NCI-H128 (cell line): ENCODE results near the gene SAMD13.
A peak's percentile ranks its signal among the peaks of the same experiment; 100 is the strongest.

Experiments used
- DNase-seq: peaks from one replicate; lab custom pipeline; 2025; ENCODE audit not compliant: unreplicated experiment; lab: John Stamatoyannopoulos, UW

SAMD13 gene, protein sequence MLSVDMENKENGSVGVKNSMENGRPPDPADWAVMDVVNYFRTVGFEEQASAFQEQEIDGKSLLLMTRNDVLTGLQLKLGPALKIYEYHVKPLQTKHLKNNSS

DNA sequence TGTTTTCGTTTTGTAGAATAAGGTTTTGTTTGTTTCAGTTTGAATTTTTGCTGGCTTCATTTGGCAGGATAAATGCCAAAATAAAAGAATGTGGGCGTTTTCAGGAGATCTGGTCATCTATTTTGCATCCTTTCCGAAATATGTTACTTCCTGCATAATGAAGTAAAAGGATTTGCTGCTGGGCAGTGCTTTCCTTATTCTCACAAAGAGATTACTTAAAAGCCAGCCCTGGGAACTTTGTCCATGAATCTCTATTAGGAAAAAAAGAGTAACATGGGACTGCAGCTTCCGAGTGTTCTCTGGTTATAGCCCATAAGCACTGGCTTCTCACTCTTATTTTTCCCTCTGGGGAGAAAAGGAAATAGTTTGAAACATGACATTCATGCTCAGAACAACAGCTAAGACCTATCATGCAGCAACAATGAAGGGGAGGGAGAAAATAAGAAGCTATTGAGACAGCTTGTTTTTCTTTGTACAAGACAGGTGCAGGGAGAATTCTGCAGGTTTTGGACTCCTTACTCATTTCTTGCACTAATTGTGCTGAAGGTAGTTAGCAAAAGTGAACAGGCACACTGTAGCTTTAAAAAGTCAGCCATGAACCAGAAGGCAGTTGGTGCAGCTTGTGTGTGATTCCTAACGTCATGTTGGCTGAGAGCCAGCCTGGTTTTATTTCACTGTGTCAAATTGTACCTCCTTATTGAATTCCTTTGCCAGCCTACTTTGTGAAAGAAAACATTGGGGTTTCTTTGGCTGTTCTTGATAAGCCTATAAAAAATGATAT, at the start of gene SAMD13:
TSS of gene SAMD13 (plus strand) at position 705 of the 781 bp plus-strand sequence. CDS start 1,527 bp downstream, outside the sequence.
- peak; percentile 61 for DNase-seq

DNA sequence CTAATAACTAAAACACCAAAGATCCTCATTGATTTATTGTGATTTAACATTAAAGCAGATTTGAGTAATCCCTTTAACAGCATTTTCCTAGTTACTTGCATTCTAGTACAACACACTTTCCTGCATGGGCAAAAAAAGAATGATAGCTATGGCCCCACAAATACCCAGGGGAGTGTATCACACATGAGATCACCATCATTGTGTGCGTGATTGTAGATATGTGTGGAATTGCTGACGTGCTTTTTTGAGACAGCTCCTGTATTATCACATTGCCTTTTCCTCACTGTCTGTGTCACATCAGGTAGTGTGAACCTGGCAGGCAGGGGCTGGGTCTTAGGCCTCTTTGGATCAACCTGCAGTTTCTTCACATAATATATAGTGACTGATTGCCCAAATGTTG, 48.5 kb upstream of the SAMD13 start:
- no peak for DNase-seq

DNA sequence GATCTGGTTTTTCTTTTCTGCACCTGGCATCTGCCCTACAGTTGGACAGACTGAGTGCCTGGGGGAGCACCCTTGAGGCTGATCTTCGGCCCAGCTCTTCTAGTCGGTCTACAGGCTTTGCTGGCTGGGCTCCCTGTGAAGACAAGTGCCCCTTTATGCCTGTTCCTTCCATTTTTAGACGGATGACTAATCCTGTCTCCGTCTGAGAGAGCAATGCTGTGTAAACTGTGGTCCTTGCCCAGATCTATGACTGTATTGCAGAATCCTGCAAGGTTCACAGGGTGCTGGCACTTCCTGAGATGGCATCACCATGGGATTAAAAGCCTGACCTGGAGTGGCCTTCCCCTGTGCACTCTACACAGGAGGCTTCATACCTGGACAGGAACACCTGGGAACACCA, 47.6 kb upstream of the SAMD13 start:
- DNase-seq: no peak

DNA sequence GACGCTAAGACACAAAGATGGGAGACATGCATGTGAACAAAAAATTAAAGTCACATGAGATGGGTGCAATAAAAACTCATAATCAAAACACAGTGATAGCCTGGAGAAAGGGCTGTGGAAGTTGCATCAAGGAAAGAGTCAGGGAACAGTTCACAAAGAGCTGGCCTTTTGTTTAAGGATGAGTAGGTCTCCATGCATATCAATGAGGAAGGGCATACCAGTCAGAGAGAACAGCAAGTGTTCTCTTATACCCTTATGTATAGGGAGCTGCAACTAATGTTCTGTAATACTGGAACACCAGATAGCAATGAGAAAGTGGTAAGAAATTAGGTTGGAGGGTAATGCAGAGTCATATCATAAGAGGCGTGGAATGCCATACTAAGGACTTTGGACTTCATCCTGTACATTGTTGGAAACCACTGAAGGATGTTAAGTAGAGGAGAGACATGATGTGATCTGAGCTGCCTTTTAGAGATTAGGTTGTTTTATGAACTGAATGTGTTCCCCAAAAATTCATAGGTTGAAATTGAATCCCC, 46.7 kb upstream of the SAMD13 start:
- no peak for DNase-seq

DNA sequence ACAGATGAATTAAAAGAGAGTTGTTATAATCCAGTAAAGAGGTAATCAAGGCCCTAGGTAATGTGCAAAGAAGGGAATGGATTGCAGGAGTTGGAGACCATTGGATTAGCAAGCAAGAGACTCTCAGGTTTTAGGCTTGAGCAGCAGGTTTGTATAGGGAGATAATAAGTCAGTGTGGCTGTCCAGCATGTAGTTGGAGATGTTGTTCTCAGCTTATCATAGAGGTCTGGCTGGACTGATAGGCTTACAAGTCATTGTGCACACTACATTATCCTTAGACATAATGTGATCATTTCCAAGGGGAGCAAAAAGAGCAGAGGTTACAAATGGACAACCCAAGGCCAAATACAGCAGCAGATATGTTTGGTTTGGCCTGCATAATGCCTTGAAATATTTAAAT, 45.9 kb upstream of the SAMD13 start:
- no peak for DNase-seq

DNA sequence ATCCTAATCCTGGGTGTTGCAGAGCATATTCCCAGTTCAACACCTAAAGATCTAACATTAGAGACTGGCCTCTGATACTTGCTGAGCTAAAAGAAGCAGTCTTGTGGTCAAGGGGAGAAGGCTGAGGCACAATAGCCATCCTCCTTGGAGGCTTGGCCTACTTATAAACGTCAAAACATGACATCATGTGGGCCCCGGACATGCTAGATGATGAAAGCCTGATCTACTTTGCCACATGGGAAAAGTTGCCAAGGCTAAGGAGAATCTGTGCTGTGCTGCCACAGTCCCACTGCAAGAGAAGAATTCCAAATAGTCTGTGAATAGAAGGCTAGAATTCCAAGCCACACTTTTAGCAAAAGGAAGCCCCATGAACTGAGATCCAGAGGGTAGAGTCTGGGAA, 43.9 kb upstream of the SAMD13 start:
- DNase-seq: no peak

DNA sequence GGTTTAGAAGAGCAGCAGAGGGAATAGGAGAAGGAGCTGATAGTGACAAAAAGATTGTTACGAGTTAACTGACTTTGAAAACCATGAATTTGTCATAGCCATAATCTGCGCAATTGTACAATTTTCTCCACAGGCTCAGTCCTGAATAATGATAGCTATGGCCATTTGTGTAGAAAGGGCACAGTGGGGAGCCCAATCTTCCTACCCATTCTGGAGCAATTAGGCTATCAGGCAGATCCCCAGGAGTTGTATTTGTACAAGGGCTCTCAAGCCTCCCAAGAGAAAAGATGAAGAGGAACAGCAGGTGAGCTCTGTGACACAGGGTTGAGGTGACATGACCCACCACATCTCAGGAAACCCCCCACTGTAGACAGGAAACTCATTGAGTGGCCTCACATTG, 42.1 kb upstream of the SAMD13 start:
- no peak for DNase-seq

DNA sequence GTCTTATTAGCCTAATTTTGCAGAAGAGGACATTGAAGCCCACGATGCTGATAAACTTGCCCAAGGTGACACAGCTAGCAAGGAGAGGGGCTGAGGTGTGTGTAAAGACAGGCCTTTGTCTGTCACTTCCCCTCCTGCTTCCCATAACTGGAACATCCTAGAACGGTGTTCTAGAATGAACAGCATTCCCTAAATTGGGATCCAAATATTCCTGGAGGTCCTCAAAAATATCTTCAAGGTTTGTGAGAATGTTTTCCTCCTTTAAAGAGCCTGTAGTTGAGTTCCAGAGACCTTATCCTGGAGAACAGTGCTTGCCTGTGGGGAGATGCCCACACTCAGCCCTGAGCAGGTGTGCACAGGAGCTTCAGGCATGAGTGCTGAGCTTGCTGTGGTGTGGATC, 41.5 kb upstream of the SAMD13 start:
- DNase-seq: no peak

DNA sequence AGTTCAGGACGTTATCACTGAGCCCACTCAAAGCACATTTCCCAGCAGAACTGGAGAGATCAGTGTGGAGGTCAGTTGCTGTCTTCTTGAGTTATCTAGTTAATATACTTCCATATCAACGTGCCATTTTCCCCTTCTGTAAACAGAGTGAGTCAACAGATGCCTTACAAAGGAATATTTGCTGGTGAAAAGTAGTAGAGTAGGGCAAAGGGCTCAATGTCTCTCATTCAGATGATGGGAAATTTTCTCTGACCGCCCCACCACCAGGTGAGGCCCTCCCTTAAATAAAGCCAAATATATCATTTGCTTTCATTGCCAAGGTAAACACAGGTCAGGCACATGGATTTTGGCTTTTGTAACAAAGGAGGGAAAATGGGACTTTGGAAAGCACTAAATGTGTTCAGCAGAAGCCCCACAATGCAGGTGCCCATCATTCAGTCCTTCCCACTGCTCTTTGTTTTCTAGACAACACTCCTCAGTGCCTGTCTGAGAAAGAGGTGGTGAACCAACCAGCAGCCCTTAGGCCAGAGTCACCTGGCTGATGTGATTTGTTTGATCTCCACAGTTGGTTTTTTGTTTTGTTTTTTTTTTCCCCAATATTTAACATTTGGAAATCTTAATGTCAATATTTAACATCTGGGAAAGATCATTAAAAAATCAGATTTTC, 40.5 kb upstream of the SAMD13 start:
- no peak for DNase-seq

DNA sequence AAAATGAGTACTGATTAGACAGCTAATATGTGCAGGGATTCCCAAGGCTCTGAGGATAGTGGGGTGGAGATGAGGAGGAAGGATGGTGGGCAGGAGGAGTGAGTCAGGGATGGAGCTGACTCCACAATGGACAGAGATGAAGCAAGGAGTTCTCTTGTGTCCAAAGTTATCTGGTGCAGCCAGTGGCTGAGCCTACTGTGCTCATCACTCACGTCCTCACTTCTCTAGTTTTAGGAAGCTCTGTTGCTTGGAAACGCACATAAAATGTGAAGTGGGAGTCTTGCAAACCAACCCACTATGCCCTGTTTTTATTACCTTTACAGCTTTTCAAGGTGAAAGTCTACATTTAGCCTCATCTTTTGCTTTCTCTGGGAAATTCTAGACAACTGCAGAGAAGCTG, 36.5 kb upstream of the SAMD13 start:
- no peak for DNase-seq

DNA sequence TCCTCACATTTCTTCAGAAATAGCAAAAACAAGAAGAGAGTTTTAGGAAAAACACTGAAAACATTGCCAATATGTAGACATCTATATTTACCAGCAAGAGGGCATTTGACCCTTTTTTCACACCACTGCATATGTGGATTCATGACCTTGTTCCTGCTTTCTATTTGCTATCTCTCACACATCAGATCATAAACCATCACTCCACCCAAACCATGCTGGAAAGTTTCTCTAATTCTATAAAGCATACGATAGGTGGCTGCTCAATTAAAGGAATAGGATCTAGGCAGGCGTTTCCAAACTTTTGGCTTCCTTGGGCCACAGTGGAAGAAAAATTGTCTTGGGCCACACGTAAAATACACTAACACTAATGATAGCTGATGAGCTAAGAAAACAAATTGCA, 35.6 kb upstream of the SAMD13 start:
- no peak for DNase-seq

DNA sequence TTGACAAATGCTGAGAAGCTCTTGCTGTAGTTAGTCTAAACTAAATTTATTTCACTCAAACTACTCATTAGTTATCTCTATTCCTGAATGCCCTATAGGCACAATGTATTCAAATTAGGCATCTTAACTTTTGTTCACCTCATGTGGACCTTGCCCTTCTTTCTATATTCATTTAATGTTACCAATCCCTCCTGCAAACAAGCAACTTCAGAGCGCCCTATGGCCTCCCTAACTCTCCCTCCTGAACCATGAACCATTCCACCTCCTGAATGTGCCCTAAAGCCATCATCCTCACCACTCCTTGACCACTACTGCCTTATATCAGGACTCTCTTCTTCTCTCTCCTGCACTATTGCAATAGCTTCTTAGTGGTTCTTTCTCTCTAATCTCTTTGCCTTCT, 34.8 kb upstream of the SAMD13 start:
- DNase-seq: no peak

DNA sequence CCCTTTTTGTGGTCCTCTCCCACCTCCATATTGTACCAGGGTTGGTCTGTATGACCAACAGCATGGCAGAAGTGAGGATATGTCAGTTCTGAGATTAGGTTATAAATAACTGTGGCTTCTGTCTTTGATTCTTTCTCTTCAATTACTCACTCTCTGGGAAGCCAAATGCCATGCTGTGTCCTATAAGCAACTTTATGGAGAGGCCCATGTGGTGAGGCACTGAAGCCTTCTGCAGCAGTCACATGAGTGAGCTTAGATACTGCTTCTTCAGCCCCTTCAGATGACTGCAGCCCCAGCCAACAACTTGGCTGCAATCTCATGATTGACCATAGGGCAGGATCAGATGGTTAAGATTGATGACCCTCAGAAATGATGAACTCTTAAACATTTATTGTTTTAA, 34.0 kb upstream of the SAMD13 start:
- DNase-seq: no peak

DNA sequence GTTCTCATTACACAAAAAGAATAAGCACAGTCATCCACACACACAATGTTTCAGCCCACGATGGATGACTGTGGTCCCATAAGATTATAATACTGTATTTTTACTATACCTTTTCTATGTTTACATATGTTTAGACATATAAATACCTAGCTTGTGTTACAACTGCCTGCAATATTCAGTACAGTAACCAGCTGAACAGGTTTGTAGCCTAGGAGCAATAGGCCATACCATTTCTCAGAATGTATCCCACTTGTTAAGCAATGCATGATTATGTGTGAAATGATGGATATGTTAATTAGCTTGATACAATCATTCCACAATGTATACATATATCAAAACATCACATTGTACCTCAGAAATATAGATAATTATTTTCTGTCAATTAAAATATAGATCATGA, 33.2 kb upstream of the SAMD13 start:
- DNase-seq: no peak

DNA sequence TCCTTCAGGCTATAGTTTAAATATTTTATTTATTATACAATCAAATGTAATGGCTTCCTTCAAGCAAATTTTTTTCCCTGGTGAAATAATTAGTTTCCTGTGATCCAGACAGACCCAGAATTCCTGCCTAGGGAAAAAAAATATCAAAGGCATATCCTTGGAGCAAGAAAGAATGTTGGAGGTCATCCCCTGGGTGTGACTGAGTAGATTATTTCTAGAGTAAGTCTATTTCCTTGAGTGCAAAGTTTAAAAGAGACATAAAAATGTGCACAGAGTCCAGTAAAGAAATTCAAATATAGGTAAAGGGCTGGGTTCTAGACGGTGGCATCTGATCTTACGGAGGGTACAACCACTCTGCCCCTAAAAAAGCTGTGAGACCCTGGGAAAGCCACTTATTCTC, 32.2 kb upstream of the SAMD13 start:
- DNase-seq: no peak

DNA sequence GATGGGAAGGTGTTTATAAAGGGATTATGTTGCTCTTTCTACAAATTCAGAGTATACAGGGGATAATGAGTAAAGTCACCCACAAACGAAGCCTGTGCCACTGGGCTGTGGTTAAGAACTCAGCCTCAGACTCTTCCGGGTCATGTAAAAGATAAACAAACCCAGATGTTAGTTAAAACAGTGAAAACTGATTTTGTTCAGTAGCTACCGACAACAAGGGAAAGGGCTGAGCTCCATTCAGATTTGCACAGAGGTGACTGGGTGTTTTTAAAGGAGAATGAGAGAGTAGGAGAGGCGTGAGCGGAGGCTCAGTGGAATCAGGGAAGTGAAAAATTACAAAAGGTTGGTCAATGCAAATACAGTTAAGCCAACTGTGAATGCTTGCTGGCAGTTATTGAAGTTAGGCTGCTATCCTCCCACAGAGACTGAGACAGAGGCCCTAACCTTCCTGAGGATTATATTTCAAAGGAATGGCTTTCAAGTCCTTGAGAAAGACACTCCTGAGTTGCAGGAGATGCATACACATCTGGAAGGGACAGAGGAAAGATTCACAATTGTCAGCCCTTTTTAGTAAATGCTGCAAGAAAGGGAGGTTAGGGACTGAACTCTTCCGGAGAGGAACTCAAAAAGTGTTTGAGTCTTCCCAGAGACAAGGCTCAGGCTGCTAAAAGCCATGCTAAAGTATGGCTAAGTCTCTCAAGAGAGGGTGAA, 29.9 kb upstream of the SAMD13 start:
- no peak for DNase-seq

DNA sequence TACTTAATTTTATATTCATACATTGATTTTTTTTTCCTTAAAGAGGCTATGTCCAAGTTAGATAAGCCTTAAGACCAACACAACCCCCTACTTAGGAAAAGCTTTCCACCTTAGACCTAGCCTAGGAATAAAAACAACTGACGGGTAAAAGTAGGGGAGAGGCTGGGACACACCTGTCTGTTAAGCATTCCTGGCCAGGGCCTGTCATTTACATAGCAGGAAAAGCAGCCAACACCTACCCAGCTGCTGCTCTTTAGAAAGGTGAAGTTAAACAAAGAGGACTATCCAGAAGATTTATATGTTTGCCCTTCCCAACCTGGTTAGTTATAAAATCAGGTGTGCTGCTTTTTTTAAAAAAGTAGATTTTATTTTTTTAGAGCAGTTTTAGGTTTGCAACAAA, 29.1 kb upstream of the SAMD13 start:
- DNase-seq: no peak

DNA sequence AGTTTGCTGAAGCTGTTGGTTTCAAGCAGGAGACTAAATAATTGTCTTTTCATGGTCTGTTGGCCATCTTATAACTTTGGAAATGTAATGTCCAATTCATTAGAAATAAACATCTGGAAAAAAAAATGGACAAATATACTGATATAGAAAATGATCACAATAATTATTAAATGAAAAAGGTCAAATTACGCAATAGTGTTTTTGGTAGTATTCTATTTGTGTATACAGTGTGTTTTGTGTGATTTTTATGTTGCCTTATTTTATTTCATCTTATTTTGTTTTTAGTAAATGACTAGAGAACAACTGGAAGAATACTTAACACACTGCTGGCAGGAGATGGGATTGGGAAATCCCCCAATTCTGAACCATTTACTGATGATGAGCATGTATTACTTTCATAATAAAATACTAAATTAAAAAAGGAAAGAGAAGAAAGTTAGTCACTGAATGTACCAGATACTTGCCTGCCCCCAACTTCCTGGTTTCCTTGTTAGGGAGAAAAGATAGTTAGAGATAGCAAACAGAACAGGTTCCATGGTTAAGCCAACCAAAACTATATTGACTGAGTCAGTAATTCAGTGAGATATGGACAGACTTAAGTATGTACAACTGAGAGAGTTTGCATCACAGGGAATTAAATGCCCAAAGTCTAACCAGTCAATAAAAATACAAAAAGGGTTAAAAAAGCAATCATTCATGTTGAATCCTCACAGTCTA, 24.0 kb upstream of the SAMD13 start:
- no peak for DNase-seq

DNA sequence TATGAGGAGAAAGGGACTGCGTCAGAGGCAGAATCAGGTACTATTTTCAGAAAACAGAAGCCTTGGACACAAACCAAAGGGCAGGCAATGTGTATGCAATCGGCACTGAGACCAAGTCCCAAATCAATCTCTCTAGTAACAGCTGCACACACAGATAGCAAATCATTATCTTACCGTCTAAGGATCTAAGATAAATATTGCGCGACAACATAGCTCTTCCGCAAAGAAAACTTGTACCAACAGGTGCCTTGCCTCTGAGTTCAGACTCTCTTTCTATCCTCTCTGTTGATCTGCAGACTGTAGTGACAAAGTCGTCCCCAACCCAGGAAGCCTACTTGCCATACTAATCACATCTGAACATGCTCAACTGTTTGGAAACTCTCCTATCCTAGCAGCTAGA, 22.6 kb upstream of the SAMD13 start:
- DNase-seq: no peak

DNA sequence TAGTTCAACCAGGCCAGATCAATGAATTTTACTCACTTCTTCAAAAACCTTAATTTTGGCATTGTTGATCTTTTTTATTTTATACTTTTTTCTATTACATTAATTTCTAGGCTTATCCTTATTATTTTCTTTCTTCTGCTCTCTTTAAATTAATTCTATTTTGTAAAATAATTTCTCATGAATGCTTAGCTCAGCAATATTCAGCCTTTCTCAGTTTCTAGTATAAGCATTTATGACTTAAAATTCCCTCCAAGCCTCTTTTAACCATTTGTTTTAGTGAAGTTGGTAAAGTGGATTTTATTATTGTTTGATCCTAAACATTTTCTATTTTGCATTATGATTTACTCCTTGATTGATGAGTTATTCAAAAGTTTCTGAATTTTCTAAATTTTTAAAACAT, 20.6 kb upstream of the SAMD13 start:
- no peak for DNase-seq

DNA sequence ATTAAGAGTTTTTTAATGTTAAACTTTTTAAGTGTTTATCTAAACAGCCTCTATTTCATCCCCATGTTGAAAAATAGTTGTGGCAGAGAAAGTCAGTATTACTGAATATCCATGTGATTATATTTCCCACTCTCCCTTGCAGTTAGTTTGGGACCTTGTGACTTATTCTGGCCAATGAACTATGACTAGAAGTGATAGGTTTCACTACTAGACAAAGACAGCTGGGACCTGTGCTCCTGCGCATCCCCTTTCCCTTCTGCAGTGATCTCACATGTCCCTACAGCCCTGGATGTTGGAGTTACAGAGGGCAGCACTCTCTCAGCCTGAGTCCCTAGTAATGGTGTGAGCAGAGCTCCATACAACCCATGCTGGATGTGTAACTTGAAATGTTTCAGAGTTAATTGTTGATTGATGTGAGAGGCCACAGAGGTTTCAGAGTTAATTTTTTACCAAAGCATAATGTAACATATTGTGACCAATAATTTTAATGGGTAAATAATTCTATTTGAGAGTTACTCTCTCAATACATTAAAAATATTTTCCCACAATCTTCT, 18.7 kb upstream of the SAMD13 start:
- no peak for DNase-seq
